GM19023 (cell line): ENCODE measurements around the gene QRICH1.

Experiments
- ATAC-seq: cut with Tn5 transposase; IDR thresholded peaks from one replicate; pipeline ENCODE4 v1.9.1; 2021; ENCODE audit warnings: mild to moderate bottlenecking, moderate library complexity; ENCODE audit not compliant: unreplicated experiment

The QRICH1 gene

DNA sequence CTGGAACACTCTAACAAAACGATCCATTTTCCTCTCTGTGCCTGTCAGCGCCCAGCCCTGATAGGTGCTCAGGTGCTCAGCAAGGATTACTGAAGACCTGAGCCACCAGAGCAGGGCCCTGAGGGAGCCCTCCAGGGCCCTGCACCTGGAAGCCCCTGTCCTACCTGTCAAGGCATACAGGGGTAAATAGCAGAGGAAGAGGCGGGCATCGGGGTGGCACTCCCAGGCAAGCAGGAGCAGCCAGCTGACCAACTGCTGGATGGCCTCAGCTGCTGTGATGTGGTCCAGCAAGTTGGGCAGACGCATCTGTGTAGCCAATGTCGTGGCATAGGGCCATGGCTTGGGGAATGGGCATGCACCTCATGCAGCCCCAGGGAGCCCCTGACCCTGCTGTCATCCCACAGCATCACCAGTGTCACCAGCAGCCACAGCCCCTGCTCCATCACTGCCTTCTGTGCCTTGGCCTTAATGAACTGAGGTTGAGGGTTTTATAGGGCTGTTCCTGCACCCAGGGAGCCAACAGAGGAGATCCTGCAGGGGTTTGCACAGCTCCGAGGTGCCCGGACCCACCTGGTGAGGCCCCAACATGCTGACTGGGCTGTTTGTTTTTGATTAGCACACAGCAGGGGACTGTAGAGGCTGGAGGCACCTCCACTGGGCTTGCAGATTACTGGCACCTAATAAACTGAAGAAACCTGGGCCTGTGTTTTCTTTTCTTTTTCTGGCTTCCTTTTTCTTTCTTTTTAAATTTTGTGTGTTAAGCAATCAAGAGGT is 94.6 kb downstream of the QRICH1 start:
- ATAC-seq, result no peak

- no peak for ATAC-seq
Observed at GRCh38 chr3:48997714-48998637, 95.9 kb downstream of the QRICH1 start.

DNA sequence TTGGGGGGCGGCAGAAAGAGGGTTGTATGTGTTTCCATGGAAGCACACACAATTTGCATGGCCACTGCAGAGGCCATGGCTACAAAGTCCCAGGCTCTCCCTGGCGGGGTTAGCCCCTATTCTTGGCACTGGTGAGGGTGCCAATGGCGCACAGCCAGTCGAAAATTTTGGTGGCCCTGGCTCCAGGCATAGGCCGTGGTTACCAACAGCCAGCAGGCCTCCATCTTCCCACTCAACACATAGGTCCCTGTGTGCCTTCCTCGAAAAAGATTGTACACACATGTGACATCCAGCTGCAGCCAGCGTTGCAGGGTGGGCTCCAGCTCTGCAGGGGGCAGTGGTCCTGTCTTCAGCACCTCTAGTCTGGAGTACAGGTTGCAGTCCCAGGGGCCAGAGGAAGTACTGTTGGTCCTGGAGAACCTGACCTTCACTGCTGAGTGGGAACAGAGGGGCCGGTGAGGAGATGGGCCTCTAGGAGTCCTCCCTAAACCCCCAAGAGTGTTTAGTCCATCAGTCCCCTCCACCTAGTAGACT is 96.7 kb downstream of the QRICH1 start:
- no peak for ATAC-seq

DNA sequence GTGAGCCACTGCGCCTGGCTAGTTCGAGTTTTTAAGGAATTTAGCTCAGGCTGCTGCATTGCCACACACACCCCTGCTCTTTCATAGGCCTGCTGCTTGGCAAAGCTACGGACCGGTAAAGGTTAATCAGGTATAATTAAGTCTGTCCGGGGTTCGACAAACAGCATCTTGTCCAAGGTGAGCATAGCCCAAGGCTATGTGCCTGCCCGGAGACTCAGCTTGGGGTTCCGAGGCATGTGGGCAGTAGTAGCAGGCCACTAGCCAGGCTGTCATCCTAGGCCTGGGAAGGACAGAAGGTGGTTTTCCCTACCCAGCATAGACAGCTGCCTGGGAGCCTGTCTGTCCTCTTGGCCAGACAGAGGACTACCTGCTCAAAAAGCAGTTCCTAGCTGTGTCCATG is 97.2 kb downstream of the QRICH1 start:
- no peak for ATAC-seq

DNA sequence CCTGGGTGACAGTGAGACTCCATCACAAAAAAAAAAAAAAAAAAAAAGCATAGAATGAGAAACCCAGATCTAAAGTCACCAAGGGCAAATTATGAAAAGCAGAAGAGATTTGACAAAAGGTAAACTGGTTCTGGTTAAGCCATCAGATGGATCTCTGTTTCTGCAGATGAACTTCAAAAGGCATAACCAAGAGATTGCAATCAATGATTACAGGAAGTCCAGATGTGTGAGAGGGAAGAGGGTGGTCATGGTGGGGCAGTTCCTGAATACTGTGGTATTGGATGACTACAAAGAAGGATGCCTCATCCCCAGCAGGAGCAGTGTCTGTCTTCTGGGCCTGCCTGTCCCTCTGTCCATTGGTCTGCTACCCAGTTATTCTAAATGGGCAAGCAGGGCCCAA is 100.0 kb downstream of the QRICH1 start:
- ATAC-seq, result no peak

- ATAC-seq, result no peak
Observed at GRCh38 chr3:48991851-48992545, 101.9 kb downstream of the QRICH1 start.

DNA sequence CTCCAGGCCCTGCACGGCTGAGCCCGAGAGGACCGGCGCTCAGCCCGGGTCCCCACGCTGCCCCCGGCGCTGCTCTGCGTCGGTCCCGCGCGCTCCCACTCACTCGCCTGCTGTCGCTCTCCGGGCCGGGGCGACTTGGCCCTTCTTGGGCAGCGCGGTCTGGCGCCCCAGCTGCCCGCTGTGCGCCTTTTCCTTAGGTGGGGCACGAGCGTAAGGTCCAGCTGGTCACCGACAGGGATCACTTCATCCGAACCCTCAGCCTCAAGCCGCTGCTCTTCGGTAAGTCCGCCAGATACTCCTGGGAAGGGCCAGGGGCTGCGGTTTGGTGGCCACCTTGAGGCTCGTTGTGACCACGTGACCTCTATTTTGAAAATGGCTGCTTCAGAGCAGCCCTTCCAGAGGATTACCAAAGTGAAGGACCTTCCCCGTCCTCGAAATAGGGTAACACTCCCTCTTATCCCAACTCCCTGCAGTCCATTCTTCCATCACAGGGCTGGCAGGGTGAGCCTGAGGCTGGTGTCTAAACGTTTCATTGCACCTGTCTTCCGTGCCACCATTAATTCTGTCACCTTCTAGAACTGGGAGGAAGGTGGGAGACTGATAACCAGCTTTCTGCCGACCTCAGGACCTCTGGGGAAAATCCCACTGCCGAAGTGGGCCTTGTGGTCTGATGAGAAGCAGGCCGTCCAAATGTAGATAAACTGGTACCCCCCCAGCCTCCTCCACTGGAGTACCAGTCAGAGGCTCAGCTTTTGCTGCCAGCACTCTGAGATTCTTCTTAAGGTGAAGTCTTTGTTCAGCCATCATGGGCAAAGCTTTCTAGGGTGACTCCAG is 103.0 kb downstream of the QRICH1 start:
- peak; percentile 24 for ATAC-seq

- peak; percentile 60 for ATAC-seq
Observed at GRCh38 chr3:48989796-48990635, 103.9 kb downstream of the QRICH1 start, which contains the start of gene P4HTM. TSS of gene P4HTM (plus strand) at chr3:48990241. CDS start at chr3:48990257, 16 bp downstream.

DNA sequence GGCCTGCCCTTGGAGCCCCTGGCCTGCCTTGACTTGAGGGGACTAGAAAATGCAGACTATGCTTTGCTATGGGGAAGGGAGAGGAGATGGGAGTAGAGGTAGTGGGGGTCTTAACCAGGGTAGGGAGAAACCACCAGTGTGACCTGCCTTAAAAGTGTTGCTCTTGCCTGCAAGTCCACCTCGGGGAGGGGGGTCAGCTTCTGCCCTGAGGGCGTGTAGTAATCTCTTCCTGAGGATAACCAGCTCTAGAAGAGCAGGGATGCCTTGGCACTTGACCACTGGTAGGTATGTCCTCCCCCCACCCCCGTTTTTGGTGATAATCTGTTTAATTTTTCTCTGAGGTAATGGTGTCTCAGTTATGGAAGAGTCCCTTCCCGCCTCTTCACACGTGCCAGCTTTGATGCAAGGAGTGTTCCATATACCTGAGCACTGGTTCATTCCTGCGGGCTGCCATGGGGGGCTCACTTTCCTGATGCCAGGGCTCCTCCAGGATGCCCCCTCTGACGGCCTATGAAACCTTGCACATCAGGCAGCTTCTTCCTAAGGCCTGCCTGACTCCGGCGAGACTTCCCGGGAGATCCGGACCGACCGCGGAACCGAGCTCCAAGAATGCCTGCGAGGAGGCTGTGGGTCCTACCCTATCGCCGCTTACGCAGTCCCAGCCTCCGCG is 104.6 kb downstream of the QRICH1 start:
- ATAC-seq, result no peak

GRCh38 chr3:48985831-48986376 is 108.0 kb downstream of the QRICH1 start:
- ATAC-seq, result no peak

DNA sequence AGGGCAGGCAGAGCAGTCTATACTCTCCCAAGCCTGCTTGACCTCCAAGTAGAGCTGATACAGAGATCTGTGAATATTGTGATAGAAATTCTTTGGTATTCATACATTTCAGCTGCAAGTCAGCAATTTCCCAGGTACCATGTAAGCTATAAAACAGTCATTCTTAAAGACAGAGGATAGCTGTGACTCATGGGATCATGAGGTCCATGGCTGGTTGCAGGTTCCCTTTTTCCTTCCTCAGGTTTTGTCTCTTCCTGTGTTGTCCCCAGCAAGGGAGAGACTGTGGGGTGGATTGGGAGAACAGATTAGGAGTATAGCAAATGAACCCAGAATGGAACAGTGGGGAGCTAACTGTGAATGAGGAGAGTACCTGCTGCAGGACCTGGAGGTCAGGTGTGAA is 109.2 kb downstream of the QRICH1 start:
- no peak for ATAC-seq

DNA sequence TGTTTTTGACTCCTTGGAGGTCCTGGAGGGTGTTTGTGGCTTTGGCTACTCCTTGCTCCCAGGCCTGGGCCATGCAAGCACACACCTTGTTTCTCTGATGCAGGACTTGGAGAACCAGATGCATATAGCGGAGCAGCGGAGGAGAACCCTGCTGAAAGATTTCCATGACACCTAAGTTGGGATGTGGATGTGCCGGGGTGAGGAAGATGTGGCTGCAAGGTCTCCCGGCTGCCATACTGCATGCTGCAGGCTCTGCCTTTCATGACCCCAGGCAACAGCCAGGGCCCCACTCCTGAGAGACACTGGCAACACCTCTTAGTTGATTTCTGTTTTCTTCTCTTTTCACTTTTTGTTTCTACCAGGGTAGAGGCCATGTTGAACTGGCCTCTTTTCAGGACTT is 110.8 kb downstream of the QRICH1 start:
- ATAC-seq, result no peak

- ATAC-seq, result no peak
Observed at GRCh38 chr3:48982686-48983085, 111.2 kb downstream of the QRICH1 start.

- ATAC-seq, result no peak
Observed at GRCh38 chr3:48982016-48982415, 111.9 kb downstream of the QRICH1 start.

GRCh38 chr3:48980295-48980694 is 113.6 kb downstream of the QRICH1 start:
- no peak for ATAC-seq
